ENCODE results near the gene CDKN2A. TPM values are rescaled to one million over a fixed set of nuclear protein-coding genes. Genes with fewer than 3 reads are reported as not detected.

The CDKN2A gene
- total and polyA plus RNA-seq, 2 donors (not counting 1 experiment from before 2014, with no cell fraction given), result 6.4 to 11.7 TPM

- Mint-ChIP-seq H3K4me3 (no peak overlapping the region), H3K9me3 (ENCODE audit: insufficient read depth) (no peaks in the 10 kb centered on the region), H3K27me3 (peaks cover 48% of the 10 kb centered on the region), H3K27ac (no peak overlapping the region), H3K4me1 (peaks cover 12% of the 10 kb centered on the region)
- no peak overlapping the region for H3K27ac ChIP-seq (ENCODE audit: low read length in 2 of 2)
- no peak overlapping the region for H3K4me3 ChIP-seq (ENCODE audit: control extremely low read depth in 1 of 5, extremely low read depth in 1 of 5, insufficient read depth in 1 of 5, low read depth in 2 of 5, low read length in 4 of 5)
- H2AFZ ChIP-seq (ENCODE audit: insufficient read depth, low read depth, low read length, poor library complexity, severe bottlenecking), result no peak overlapping the region
- peaks cover 0 to 11% (median 5%) of the 10 kb centered on the region in 3 donors for H3K9me3 ChIP-seq (ENCODE audit: control extremely low read depth in 1 of 3, control insufficient read depth in 2 of 3, insufficient read depth in 1 of 3, low read length in 2 of 3)
- H3K27me3 ChIP-seq (replicated peaks in 1 of 4; ENCODE audit: control extremely low read depth in 1 of 4, control insufficient read depth in 3 of 4, insufficient read depth in 4 of 4, low read length in 3 of 4), result peaks cover 3 to 72% (median 24%) of the 10 kb centered on the region in 4 experiments
- intact Hi-C loops (cut with micrococcal nuclease), result loop anchor here (2.0 kb wide), 2 partner anchors 14 to 16 kb away; no protein-coding TSS in a partner anchor
- H3K4me1 ChIP-seq (ENCODE audit: control insufficient read depth in 2 of 2, insufficient read depth in 2 of 2, low read length in 2 of 2), result peaks cover 5 to 20% of the 10 kb centered on the region in 2 donors
- ChIA-PET CTCF (interaction anchor here (1.1 to 3.2 kb wide), 3 partner anchors 9 to 256 kb away, joined by 3 to 25 read pairs (median 3); partner anchors contain the start of gene CDKN2B), POLR2A (no interaction called here)
- peaks cover 3% of the 10 kb centered on the region for H3K79me2 ChIP-seq (ENCODE audit: control insufficient read depth, insufficient read depth, low read length)
- DNase-seq (no peak), ATAC-seq (ENCODE audit: low read depth) (no peak)
- H3K36me3 ChIP-seq (replicated peaks in 1 of 2; ENCODE audit: control extremely low read depth in 1 of 2, control insufficient read depth in 1 of 2, extremely low read depth in 1 of 2, insufficient read depth in 2 of 2, low read length in 1 of 2), result no peaks in the 10 kb centered on the region
- 71% methylated on average over 1 of the region's 9 CpGs for WGBS (ENCODE audit: insufficient coverage)
- H3K4me2 ChIP-seq (replicated peaks; ENCODE audit: low read depth, low read length, poor library complexity, severe bottlenecking), result no peak overlapping the region
- TF ChIP-seq CTCF (IDR thresholded peaks at IDR 0.05) (no peak), EZH2 (IDR thresholded peaks at IDR 0.05; ENCODE audit: borderline replicate concordance, insufficient read depth, low read depth, low read length, poor library complexity, severe bottlenecking) (no peak)
- H4K20me1 ChIP-seq (ENCODE audit: control insufficient read depth, insufficient read depth, low read length, poor library complexity, severe bottlenecking), result peaks cover 11% of the 10 kb centered on the region
- no peak overlapping the region for H3K9ac ChIP-seq (ENCODE audit: low read length)
Measured at GRCh38 chr9:21988056-21988990, 5.9 kb downstream of the CDKN2A start.
